ENCODE measurements around the gene ALG2.

Gene ALG2

GRCh38 chr9:99193466-99193821 is 28.3 kb downstream of the ALG2 start:
- no peak for DNase-seq (ENCODE audit: low read depth in 2 of 3, low spot score in 2 of 3)

GRCh38 chr9:99192786-99193465 is 28.8 kb downstream of the ALG2 start:
- DNase-seq (ENCODE audit: low read depth in 2 of 3, low spot score in 2 of 3): no peak

- DNase-seq (ENCODE audit: low read depth in 2 of 3, low spot score in 2 of 3): no peak
Observed at GRCh38 chr9:99190597-99191283, 31.0 kb downstream of the ALG2 start.

GRCh38 chr9:99189887-99190596 is 31.7 kb downstream of the ALG2 start:
- no peak for DNase-seq (ENCODE audit: low read depth in 2 of 3, low spot score in 2 of 3)

GRCh38 chr9:99189186-99189585 is 32.6 kb downstream of the ALG2 start:
- DNase-seq (ENCODE audit: low read depth in 2 of 3, low spot score in 2 of 3): no peak

- DNase-seq (ENCODE audit: low read depth in 2 of 3, low spot score in 2 of 3): no peak
Observed at GRCh38 chr9:99187311-99187710, 34.4 kb downstream of the ALG2 start.

- DNase-seq (ENCODE audit: low read depth in 2 of 3, low spot score in 2 of 3): no peak
Observed at GRCh38 chr9:99185934-99186333, 35.8 kb downstream of the ALG2 start.

GRCh38 chr9:99185348-99185632 is 36.5 kb downstream of the ALG2 start:
- no peak for DNase-seq (ENCODE audit: low read depth in 2 of 3, low spot score in 2 of 3)

- DNase-seq (ENCODE audit: low read depth in 2 of 3, low spot score in 2 of 3): peak; percentile 59 to 67 (median 65)
Observed at GRCh38 chr9:99184475-99185347, 37.0 kb downstream of the ALG2 start.

GRCh38 chr9:99184110-99184474 is 37.6 kb downstream of the ALG2 start:
- DNase-seq (ENCODE audit: low read depth in 2 of 3, low spot score in 2 of 3): no peak

GRCh38 chr9:99183616-99184015 is 38.1 kb downstream of the ALG2 start:
- DNase-seq (ENCODE audit: low read depth in 2 of 3, low spot score in 2 of 3): no peak

GRCh38 chr9:99182356-99182755 is 39.4 kb downstream of the ALG2 start:
- DNase-seq (ENCODE audit: low read depth in 2 of 3, low spot score in 2 of 3): no peak

GRCh38 chr9:99181621-99182020 is 40.1 kb downstream of the ALG2 start:
- DNase-seq (ENCODE audit: low read depth in 2 of 3, low spot score in 2 of 3): peak in 1 of 3 experiments; percentile 16

- no peak for DNase-seq (ENCODE audit: low read depth in 2 of 3, low spot score in 2 of 3)
Observed at GRCh38 chr9:99181206-99181605, 40.5 kb downstream of the ALG2 start.

- DNase-seq (ENCODE audit: low read depth in 2 of 3, low spot score in 2 of 3): peak in 1 of 3 experiments; percentile 23
Observed at GRCh38 chr9:99180662-99181061, 41.1 kb downstream of the ALG2 start.

GRCh38 chr9:99180199-99180598 is 41.5 kb downstream of the ALG2 start:
- no peak for DNase-seq (ENCODE audit: low read depth in 2 of 3, low spot score in 2 of 3)

GRCh38 chr9:99178912-99179872 is 42.5 kb downstream of the ALG2 start:
- no peak for DNase-seq (ENCODE audit: low read depth in 2 of 3, low spot score in 2 of 3)

GRCh38 chr9:99177576-99178366 is 44.0 kb downstream of the ALG2 start:
- no peak for DNase-seq (ENCODE audit: low read depth in 2 of 3, low spot score in 2 of 3)

- no peak for DNase-seq (ENCODE audit: low read depth in 2 of 3, low spot score in 2 of 3)
Observed at GRCh38 chr9:99176527-99177013, 45.2 kb downstream of the ALG2 start.

All from activated CD8-positive, alpha-beta memory T cell treated with anti-CD3 and anti-CD28 coated beads for 48 hours (primary cell).